ENCODE data around the gene GRIN2C.
A peak's percentile ranks its signal among the peaks of the same experiment; 100 is the strongest.

- TF ChIP-seq ZC3H10 (CRISPR knock-in tag; IDR thresholded peaks at IDR 0.05), result no peak
- TF ChIP-seq ZNF70 (CRISPR knock-in tag; IDR thresholded peaks at IDR 0.05), result no peak
- TF ChIP-seq, protein P1, sequence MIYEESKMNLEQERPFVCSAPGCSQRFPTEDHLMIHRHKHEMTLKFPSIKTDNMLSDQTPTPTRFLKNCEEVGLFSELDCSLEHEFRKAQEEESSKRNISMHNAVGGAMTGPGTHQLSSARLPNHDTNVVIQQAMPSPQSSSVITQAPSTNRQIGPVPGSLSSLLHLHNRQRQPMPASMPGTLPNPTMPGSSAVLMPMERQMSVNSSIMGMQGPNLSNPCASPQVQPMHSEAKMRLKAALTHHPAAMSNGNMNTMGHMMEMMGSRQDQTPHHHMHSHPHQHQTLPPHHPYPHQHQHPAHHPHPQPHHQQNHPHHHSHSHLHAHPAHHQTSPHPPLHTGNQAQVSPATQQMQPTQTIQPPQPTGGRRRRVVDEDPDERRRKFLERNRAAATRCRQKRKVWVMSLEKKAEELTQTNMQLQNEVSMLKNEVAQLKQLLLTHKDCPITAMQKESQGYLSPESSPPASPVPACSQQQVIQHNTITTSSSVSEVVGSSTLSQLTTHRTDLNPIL (CRISPR knock-in tag; IDR thresholded peaks at IDR 0.05; ENCODE audit: low read depth), result no peak
- no peak for TF ChIP-seq ISL1 (CRISPR knock-in tag; IDR thresholded peaks at IDR 0.05)
- no peak for TF ChIP-seq GLIS3 (CRISPR knock-in tag; IDR thresholded peaks at IDR 0.05)
- peak; percentile 81; the same call in 1 of the 2 replicates for TF ChIP-seq PATZ1 (CRISPR knock-in tag; IDR thresholded peaks at IDR 0.05; ENCODE audit: borderline replicate concordance)
- TF ChIP-seq TOX (CRISPR knock-in tag; IDR thresholded peaks at IDR 0.05; ENCODE audit: borderline replicate concordance), result no peak
- TF ChIP-seq ZFP3 (CRISPR knock-in tag; IDR thresholded peaks at IDR 0.05), result no peak
- TF ChIP-seq SNAI2 (CRISPR knock-in tag; IDR thresholded peaks at IDR 0.05), result no peak
- TF ChIP-seq POU6F1 (CRISPR knock-in tag; IDR thresholded peaks at IDR 0.05; ENCODE audit: borderline replicate concordance, low read depth), result no peak
- TF ChIP-seq RARB (CRISPR knock-in tag; IDR thresholded peaks at IDR 0.05), result no peak
- TF ChIP-seq BACH2 (CRISPR knock-in tag; IDR thresholded peaks at IDR 0.05; ENCODE audit: borderline replicate concordance), result no peak
Measured at GRCh38 chr17:74842599-74843351, 16.9 kb downstream of the GRIN2C start.
